Adrenal gland (tissue), 5 donors: ENCODE data around the gene BPIFB2.

ENCODE experiments used
- CTCF ChIP-seq, 6 experiments: fragments of 450-650 bp in 4 of 6; fragments of 200-600 bp in 2 of 6; sonication (generic) in 1 of 6; IDR thresholded peaks; 1 replicate in 5 of 6; 2 replicates in 1 of 6; pipeline versions ENCODE4 v1.5.1 to v1.8.0; 2016 to 2021; ENCODE audit warnings: antibody characterized with exemption in 6 of 6, mild to moderate bottlenecking in 2 of 6, moderate library complexity in 1 of 6
- POLR2A ChIP-seq, 2 donors: fragments of 450-650 bp; IDR thresholded peaks; one replicate each; pipeline ENCODE4 v1.6.1; 2017; ENCODE audit warnings: antibody characterized with exemption in 2 of 2, mild to moderate bottlenecking in 2 of 2, moderate library complexity in 1 of 2
- donor health status: DM: no; HTN: no; CAD: no.

- TF ChIP-seq CTCF (IDR thresholded peaks at IDR 0.05), result no peak
- no peak for TF ChIP-seq POLR2A (IDR thresholded peaks at IDR 0.05)
Measured at GRCh38 chr20:32989507-32990283, 17.8 kb upstream of the BPIFB2 start.
